ENCODE results near the gene MECR. TPM values are rescaled to one million over a fixed set of nuclear protein-coding genes. Genes with fewer than 3 reads are reported as not detected.
A peak's percentile ranks its signal among the peaks of the same experiment; 100 is the strongest.

Gene MECR
- total RNA-seq, 1 experiment from 2014 or later: 23.8 TPM

DNA sequence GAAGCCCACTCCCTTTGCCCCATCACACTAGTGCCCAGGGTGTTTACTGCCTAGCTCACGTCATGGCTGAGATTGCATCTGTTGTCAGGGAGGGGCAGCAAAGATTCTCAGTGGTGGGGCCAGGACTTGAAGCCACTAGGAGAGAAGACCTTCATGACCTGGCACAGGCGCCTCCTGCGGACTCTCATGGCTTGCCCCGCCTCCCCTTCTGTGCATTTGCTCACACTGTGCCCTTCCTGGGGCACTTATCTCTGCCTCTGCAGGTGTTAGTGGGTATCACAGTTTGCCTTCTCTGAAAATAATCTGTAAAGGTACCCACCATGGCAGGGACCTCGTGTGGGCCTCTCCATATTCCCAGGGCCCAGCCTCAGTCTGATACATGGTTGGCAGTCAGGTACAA lies 25.7 kb upstream of the MECR start:
- no peak for DNase-seq (ENCODE audit: low read depth)

DNA sequence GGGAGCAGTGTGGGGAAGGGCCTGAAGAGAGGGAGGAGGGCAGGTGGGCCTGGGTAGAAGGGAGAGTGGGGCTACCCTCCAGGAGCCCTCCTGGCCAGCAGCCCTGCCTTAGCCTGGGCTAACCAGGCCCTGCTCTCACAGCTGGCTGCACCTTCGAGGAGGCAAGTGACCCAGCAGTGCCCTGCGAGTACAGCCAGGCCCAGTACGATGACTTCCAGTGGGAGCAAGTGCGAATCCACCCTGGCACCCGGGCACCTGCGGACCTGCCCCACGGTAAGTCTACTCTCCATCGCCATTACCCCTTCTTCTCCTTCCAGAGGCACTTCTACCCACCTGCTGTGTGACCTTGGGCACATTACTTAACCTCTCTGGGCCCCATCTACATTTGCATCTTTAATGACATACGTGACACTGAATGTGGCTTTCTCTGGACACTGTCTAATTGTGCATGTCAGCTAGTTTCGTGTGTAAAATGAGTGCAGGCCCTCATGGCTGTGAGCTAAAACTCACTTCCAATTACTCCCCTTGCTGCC lies 24.5 kb upstream of the MECR start:
- no peak for DNase-seq (ENCODE audit: low read depth)

DNA sequence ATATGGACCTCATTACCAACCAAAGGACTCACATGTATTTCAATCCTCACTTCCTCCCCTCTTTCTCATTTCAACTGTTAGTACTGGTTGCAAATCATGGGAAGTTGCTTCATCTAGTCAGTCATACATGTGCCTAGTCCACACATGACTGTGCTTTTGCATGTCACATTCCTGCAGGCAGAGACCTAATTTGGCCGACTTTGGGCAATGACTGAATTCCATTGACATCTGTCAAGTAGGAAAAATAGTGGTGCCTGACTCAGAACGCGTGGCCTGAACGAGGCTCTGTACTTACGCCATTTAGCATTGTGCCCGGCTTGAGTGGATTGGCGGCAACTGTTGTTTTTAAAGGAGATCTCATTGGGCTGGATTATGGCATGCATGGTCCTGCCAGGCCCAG lies 23.6 kb upstream of the MECR start:
- no peak for DNase-seq (ENCODE audit: low read depth)

DNA sequence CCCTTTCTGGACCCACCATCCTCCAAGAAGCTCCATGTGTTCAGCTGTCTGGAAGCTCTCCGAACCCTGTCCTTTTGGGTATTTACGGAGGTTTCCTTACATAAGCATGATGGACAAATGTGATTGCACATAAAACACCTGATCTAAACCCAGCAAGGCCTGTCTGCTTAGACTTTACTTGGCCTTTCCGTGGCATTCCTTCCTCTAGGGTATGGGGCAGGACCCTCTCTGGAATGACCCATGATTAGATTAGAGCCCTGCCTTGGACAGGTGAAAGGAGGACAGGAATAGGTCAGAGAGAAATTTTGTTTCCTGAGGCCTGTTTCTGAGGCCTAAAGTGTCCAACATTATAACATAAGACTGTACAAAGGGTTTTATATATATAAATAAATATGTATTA lies 22.4 kb upstream of the MECR start:
- DNase-seq (ENCODE audit: low read depth): no peak

DNA sequence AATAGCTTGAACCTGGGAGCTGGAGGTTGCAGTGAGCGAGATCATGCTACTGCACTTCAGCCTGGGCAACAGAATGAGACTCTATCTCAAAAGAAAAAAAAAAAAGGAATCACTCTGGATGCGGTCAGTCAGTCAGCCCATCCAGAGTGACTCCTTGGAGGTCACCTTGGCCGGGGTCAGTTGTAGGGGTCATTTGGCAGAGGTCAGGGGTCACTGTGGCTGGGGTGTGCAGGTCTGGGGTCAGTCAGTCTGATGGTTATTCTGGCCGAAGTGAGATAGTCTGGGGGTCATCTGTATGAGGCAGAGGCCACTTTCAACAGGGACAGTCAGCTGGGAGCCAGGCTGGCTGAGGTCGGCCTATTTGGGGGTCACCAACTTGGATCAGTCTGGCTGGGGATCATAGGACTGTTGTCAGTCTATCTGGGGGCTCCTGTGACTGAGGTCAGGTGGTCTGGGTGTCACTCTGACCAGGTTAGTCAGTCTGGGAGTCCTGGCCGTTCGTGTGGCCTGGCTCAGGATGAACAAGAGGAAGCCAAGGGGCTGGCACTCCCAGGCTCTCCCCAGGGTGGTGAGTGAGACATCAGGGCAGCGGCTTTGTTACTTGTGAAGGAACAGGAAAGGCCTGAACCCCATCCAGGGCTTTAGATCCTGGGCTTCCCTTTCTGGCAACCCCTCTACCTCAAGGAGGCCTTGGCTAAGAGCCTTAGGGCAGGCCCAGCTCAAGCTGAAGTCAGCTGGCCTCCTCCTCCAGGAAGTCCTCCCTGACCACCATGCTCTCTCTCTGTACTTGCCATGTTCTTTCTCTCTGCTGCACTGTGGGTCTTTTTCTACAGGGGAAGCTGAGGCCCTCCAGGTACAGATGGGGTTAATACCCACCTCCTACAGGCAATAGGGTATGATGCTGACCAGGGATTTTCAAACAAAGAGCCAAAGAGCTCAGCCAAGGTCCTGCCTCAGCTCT lies 20.7 kb upstream of the MECR start:
- DNase-seq (ENCODE audit: low read depth): no peak

DNA sequence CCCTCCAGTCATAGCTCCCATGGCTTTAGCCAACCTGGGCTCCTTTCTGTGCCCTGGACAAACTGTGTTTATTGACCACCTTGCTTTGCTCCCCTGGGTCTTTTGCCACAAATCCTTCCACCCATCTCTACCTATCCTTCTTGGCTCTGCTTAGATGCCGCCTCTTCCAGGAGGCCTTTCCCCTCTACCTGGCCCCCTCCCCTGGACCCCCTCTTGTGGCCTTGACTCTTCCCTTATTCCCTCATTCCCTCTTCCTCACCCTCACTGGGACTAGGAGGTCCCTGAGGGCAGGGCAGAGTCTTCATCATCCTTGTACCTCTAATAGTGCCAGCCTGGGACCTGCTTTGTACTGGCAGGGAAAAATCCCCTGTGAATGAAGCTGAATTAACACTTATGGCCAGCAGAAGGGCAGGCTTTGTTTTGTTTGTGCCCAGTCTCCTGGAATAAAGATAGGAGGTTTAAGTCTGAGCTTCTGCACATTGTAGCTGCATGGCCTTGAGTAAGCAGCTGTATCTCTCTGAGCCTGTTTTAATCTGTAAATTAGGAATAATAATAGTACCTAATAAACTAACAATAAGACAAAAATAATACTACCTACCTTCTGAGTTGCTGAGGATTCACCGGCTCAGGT lies 19.3 kb upstream of the MECR start:
- DNase-seq (ENCODE audit: low read depth): no peak

DNA sequence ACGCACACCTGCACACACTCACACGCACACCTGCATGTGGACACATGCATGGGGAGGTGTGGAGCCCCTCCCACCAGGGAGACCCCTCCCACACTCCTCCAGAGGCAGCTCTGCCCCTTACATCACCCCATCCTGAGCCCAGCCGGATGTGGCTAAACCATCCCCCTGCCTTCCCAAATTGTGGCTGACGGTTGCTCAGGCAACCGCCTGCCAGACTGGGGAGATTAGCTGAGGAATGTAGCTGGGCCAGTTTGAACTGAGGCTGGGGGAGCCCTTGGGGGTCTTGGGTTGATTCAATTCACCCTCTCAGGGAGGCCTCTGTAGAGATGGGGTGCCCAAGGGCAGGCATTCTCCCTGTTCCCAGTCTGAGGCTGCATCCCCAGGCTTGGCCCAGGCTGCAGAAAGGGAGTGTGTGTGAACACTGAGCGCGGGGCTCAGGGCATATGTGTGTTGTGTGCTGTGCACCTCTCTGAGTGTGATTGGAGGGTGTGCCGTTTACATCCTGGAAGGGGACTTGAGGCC lies 18.5 kb upstream of the MECR start:
- DNase-seq (ENCODE audit: low read depth): peak; percentile 84

DNA sequence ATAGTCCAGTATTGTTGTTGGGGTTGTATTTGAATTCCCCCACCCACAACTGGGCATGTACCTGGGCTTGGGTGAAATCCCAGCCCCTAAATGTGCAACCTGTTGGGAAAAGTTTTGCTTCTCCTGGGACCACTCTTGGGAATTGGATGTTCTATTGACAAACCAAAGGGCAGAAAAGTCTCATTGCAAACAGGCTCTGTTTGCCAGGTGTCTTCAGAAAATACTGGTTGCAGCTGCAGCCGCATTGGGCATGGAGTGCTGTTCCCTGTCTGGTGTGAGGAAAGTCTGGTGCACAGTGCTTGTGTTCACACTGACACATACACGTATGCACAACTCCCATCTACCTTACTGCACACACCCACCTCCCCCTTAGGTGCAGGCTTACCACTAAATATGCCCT lies 17.7 kb upstream of the MECR start:
- no peak for DNase-seq (ENCODE audit: low read depth)

DNA sequence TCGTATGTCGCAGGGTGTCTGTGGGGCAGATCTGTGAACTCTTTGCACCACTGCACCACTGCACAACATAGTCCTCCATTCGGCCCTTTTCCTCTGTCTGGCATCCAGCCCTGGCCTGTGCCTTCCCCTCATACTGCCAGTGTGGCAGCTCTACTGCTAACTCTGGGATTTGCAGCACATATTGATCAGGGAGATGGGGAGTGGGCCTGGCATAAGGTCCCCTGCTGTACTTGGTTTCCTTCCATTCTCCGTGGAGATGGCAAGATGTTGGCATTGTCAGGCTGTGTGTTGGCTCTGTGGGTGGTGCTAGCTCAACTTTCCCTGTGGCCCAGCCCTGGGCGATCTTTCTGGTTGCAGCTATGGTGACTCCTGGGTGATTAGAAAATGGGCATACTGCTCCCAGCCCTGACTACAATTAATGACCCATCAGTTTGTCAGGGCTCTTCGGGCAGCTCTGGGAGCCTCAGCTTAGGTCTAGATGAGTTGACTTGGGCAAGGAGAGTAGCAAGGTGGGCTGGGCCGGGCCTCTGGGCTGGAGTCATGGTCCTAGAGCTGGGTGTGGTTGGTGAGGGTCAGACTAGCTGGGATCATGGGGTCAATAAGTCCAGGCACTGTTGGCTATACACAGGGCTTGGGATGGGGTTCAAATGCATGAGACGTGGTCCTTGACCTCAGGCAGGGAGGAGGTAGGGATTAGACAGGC lies 17.0 kb upstream of the MECR start:
- DNase-seq (ENCODE audit: low read depth): no peak

DNA sequence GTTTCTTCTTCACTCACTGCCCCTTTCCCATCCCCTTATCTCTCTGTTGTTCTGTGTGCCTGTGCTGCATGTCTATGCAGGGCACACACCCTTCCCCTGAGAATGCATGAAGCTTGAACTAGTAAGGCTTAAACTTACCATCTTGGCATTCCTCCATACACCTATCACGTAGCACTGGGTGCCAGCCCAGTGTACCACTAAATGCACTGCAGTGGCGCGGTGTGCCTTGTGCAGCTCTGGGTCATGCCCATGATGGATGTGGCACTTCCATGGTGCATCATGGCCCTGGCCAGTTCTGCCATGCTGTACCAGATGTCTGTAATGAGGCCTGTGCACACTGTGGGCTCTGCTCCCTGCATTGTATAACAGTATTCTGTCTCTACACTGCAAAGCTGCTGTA lies 16.3 kb upstream of the MECR start:
- DNase-seq (ENCODE audit: low read depth): no peak

DNA sequence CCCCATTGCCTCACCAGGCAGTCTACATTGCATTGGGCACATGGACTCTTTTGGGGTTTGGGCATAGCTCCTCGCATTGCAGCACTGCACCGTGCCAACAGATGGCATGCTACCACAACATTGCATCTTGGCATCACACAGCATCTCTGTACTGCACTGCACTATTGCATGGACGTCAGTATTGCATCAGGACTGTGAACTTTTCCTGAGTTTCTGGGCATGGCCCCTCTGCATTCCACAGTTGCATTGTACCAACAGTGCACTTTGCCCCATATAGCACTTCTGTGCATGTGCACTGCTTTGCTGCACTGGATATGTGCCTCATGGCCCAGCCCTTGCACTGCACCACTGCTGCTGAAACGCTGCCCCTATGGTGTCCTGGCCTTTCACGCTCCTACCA lies 15.1 kb upstream of the MECR start:
- peak; percentile 71 for DNase-seq (ENCODE audit: low read depth)

DNA sequence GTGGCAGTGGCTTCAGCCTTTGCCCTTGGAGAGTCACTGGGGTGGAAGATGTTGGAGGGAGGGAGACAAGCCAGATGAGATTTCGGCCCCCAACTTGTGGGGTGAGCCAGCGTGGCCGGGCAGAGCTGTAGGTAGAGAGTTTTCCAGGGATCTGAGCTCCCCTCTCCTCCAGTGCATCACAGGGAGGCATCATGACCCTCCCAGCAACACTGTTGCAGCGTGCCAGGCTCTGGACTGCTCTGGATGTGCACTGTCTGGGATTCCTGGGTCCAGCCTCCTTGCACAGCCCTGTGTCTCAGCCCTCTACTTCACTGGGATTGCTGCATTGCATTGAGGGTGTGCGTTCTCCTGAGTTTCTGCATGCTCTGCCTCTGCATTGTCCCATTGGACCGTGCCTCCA lies 14.5 kb upstream of the MECR start:
- no peak for DNase-seq (ENCODE audit: low read depth)

DNA sequence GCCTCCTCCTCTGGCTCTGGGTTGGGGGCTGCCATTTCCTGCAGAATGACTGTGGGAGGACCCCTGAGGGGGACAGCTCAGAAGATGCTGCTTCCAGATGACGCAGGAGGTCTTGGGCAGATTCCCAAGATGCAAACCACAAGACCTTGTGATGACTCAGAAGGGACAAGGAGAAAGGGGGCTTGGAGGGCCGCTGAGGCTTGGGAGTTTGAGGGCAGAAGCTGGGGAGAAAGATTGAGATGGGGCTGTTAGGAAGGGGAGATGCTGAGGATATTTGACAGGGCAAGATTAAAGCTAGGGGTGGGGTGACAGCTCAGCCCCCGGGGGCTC lies 13.1 kb upstream of the MECR start:
- peak; percentile 76 for DNase-seq (ENCODE audit: low read depth)

DNA sequence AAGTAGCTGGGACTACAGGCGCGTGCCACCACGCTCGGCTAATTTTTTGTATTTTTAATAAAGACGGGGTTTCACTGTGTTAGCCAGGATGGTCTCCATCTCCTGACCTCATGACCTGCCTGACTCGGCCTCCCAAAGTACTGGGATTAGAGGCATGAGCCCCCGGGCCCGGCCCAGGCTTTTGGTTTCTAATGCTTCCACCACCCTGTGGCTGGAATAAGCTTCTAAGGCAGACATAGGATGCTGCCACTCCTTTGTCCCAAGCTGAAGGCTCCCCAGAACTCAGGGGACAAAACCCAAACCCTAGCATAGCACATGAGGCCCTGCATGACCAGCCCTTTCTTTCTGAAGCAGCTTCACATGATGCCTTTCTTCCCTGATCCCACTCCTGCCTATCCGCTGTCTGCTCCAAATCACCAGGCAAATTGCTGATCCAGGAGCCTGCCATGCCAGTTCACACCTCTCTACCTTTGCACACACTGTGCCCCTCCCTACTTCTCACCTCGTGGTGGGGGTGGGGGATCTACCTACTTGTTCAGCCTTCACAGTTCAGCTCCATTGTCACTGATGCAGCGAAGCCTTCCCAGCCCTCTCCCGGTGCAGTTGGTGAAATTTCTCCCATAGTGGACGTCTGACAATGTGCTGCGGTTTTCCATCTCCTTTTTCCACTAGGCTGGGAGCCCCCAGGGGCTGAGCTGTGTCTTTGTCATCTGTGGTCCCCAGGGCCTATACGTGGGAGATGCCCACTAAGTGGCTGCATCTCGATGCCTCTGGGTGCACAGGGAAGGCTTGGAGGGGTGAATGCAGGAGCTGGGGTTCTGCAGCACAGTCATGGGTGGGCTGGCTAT lies 12.5 kb upstream of the MECR start:
- no peak for DNase-seq (ENCODE audit: low read depth)

DNA sequence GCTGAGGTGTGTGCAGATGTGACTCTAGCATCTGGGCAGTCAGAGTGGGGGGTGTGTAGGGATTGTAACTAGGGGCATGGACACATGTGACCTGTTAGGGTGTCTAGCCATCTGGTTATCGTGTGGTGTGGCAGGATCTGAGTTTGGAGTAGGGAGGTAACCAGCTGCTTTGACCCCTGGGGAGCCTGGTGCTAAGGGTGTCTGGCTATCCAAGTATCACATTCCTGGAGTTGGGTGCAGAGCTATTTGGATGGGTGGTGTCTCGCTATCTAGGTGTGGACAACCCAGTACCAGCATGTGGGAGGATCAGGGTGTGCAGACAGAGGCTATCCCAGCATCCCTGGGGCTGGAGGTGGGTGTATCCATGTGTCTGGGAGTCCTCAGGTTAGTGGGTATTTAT lies 10.3 kb upstream of the MECR start:
- DNase-seq (ENCODE audit: low read depth): no peak

DNA sequence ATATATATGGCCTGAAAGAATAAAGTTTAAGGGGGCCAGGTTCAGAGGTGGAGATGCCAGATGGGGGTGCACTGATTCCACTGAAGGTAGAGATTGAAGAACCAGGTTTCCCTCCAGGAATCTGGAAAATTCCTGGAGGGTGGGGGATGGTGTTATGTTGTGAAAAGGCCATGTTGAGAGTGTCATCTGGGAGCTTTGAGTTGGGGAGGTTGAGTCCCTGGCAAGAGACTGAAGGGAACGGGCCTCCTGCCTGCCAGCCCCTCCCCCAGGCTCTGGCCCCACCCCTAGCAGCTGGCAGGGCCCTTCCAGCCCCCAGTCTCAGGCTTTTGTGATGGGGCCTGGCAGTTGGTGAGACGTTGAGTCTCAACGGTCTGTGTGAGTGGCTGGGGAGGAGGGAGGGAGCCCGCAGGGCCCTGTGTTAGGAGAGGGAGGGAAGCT lies 9.7 kb upstream of the MECR start:
- no peak for DNase-seq (ENCODE audit: low read depth)

DNA sequence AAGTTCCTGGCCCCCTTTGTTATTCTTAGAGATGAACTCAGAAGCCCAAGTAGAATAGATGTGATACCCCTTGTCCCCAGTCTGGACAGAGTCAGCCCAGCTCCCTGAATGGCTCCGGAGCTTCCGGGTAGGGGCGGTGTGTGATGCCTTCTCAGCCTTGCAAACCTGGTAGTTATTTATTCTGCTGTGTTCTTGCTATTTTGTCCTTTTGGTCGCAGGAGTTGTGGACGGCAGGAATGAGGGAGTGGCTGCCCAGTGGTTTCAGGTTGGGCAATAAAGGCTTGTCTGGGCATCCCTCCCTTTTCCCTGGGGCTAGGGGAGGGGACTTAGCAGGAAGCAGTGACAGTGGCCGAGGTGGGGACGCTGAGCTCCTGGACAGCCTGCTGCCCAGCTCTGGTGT lies 8.4 kb upstream of the MECR start:
- DNase-seq (ENCODE audit: low read depth): no peak

DNA sequence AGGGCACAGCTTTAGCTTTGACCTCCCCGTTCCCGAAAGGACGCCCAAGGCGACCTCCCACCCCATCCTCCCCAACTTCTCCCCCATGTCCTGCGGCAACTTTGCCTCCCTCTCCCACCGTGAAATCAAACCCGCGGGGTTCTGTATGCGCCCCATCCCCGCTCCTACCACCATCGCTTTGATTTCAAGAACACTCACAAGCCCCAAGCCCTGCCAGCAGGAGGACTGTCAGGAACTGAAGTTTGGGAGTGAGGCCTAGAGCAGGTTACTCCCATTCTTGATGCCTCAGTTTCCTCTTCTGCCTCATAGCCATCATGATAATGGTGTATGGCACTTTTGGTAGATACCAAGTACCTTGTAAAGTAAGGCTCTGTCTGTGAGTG lies 7.9 kb upstream of the MECR start:
- DNase-seq (ENCODE audit: low read depth): no peak

DNA sequence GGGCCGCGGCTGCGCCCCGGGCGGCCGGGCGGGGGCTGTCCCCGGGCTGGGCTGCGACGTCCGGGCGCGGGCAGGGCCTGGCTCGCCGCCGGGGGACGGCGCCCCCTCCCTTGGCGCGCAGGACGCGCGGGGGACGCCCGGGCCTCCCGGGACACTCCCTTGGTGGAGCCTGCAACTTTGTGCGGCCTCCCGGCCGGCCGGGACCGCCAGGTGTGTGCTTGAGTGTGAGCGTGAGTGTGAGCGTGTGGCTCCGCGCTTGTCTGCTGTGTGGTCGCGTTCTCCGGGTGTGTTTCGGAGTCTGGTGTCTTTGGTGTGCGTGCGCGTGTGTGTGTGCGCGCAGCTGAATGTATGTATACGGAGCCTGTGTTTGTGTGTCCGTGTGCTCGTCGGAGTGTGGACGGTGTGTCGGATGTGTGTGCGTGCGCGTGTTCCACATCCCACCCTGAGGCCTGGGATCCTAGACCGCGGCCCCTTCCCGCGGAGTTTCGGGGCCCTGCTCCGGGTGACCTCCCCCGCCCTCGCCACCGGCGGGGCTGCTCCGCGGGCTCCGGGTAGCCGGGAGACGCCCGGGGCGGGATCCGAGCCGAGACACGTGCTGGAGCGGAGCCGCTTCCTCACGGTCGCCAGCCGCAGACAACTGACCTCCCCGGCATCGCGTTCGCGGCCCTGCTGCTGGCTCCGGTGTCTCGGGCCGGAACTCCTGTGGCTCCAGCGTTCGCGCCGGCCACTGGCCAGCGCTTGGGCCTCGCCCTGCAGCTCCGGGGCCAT lies 7.3 kb upstream of the MECR start:
- peak; percentile 37 for DNase-seq (ENCODE audit: low read depth)

DNA sequence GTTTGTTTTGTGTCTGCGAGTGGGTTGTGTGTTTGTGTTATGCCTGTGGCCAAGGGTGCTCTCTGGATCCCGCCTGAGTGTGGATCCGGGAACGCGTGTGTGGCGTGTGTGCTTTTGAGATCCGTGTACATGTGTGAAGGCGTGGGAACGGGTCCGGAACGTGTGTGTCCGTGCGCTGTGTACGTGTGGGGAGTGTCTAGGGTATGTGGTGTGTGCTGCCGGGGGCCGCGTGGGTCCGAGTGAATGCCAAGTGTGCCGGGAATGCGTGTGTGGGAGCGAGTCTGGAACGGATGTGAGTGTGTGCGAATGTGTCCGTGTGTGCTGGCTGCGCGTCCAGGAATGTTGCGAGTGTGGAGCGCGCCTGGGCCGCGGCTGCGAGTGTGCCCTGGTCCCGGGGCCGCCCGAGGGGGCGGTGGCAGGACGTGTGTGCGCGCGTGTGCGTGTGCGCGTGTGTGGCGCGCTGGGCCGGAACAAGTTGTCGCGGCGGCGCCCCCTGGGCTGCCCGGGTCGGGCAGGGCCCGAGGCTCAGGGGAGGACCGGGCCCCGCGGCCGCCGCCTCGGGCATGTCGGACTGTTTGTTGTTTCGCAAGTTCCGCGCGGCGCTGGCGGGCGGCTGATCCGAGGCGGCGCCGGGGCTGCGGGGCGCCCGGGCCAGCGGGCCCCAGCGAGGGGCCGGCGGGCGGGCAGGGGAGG lies 6.5 kb upstream of the MECR start:
- DNase-seq (ENCODE audit: low read depth): peak; percentile 61

All from Daoy (cell line).